Superior temporal gyrus (tissue), 1 donor: ENCODE measurements around the gene AKR1B1.
"Not testable (repeated sequence)": the region's sequence is repeated elsewhere in the genome, so short reads cannot be mapped to it uniquely, and the experiment has no call there.

Source experiments
- DNase-seq: peaks from one replicate; pipeline ENCODE4 v3.0.0-alpha.2; 2016; ENCODE audit errors: extremely low spot score

AKR1B1 gene

GRCh38 chr7:134458806-134459698 lies at the start of gene AKR1B1:
AKR1B1 (minus strand) TSS chr7:134459100; CDS start chr7:134459062, 38 bp downstream.
- DNase-seq: peak; percentile 91

GRCh38 chr7:134505856-134506255 lies 47.0 kb upstream of the AKR1B1 start:
- DNase-seq: no peak

- no peak for DNase-seq
These were observed 45.8 kb upstream of the AKR1B1 start for GRCh38 chr7:134504660-134505164.

GRCh38 chr7:134502463-134503371 lies 43.8 kb upstream of the AKR1B1 start:
- DNase-seq: no peak

- no peak for DNase-seq
These were observed 42.1 kb upstream of the AKR1B1 start for GRCh38 chr7:134500982-134501381.

GRCh38 chr7:134500406-134500805 lies 41.5 kb upstream of the AKR1B1 start:
- DNase-seq: no peak

GRCh38 chr7:134495546-134495945 lies 36.6 kb upstream of the AKR1B1 start:
- DNase-seq: no peak

GRCh38 chr7:134493091-134493490 lies 34.2 kb upstream of the AKR1B1 start:
- no peak for DNase-seq

- DNase-seq: not testable (repeated sequence)
These were observed 28.8 kb upstream of the AKR1B1 start for GRCh38 chr7:134487721-134488120.

GRCh38 chr7:134485203-134485602 lies 26.3 kb upstream of the AKR1B1 start:
- no peak for DNase-seq

- no peak for DNase-seq
These were observed 24.4 kb upstream of the AKR1B1 start for GRCh38 chr7:134483296-134483695.

GRCh38 chr7:134482858-134483257 lies 24.0 kb upstream of the AKR1B1 start:
- DNase-seq: no peak

- no peak for DNase-seq
These were observed 22.3 kb upstream of the AKR1B1 start for GRCh38 chr7:134481167-134481566.

- no peak for DNase-seq
These were observed 21.8 kb upstream of the AKR1B1 start for GRCh38 chr7:134480730-134481129.

- DNase-seq: no peak
These were observed 21.3 kb upstream of the AKR1B1 start for GRCh38 chr7:134480202-134480601.

- DNase-seq: no peak
These were observed 19.8 kb upstream of the AKR1B1 start for GRCh38 chr7:134478707-134479106.

- DNase-seq: no peak
These were observed 19.1 kb upstream of the AKR1B1 start for GRCh38 chr7:134477954-134478353.

GRCh38 chr7:134476044-134476443 lies 17.1 kb upstream of the AKR1B1 start:
- DNase-seq: no peak

- no peak for DNase-seq
These were observed 15.9 kb upstream of the AKR1B1 start for GRCh38 chr7:134474828-134475227.

GRCh38 chr7:134473861-134474291 lies 15.0 kb upstream of the AKR1B1 start:
- DNase-seq: no peak

GRCh38 chr7:134472572-134473244 lies 13.8 kb upstream of the AKR1B1 start:
- no peak for DNase-seq

- no peak for DNase-seq
These were observed 12.0 kb upstream of the AKR1B1 start for GRCh38 chr7:134470864-134471263.
